HL-60/S4 treated with phorbol 12-myristate 13-acetate at 8.2 ng/mL for 4 days and 3 days (cell line): ENCODE measurements around the gene ANP32E.
"Not testable (repeated sequence)": the region's sequence is repeated elsewhere in the genome, so short reads cannot be mapped to it uniquely, and the experiment has no call there.

ENCODE experiments used
- in situ Hi-C: fragments of 300-500 bp; cut with MboI; formaldehyde crosslinking; loops from 2 replicates; pipeline ENCODE4 v1.15.0; 2022; ENCODE audit warnings: low sequenced_read_pairs

The ANP32E gene

DNA sequence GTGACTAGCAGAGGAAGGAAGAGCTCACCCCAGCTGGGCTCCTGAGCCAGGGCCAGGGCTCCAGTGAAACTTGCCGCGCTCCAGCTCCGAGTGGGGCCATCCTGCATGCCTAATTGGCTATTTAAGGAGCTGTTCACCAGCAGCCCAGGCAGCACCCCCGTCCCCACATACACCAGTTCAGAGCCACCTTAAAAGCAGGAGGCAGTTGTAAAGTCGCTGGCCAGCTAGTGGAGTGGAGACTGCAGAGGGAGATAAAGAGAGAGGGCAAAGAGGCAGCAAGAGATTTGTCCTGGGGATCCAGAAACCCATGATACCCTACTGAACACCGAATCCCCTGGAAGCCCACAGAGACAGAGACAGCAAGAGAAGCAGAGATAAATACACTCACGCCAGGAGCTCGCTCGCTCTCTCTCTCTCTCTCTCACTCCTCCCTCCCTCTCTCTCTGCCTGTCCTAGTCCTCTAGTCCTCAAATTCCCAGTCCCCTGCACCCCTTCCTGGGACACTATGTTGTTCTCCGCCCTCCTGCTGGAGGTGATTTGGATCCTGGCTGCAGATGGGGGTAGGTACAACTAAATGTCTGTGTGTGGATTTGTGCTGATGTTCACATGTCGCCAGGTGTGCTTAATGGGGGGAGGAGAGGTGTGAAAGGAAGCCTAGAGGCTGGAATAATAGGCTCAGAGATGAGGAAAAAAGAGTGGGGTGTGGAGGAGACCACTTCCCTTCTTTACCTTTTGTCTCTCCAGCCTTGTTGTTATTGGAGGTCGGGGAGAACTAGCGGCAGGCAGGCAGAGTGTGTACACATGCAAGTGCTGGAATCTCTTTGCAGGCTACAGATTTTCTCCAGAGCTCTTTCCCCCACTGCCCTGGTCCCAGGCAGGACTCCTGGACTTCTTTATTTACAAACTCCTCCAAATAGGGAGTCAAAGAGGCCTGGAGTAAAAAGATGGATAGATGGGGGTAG, 22.0 kb upstream of the ANP32E start, which contains the start of gene CA14:
Gene CA14, plus strand, starts transcription at position 151 of the 962 bp plus-strand sequence. Its CDS starts 355 bp downstream, at position 506.
- in situ Hi-C loops = loop anchor here (25.0 kb wide), 1 partner anchor 279 kb away; the partner anchor contains the start of gene ADAMTSL4

DNA sequence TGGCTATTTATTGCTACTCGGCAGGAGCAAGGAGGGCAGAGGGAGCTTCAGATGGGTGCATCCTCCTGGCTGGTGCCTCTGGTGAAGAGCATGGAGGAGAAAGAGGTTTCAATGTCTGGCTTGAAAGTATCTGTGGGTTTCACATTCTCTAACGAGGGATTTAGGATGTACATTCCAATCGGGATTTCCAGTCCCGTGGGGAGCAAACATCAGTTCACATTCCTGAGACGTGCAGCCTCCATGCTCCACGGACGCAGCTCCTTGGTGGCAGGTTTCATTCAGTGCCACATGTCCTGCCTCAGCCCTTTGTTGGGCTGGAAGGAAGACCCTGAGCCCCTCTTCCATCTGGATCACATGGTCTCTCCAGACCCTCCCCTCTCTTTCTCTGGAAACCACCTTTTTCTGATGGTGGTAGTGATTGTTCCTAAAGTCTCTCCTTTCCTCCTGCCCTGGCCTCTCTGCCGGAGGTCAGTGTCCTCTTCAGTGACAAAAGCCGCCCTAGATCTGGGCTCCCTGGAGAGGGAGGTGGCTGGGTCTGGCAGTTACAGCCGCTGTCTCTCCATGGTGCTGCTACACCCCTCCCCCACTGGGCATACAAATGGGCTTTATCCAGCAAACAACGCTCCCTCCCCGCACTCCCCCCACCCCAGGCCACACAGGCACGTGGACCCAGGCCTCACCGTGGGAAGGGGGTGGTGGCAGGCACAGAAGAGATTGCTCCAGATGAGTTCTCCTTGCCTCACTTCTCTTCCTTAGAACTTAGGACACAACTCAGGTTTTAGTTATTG, 20.8 kb upstream of the ANP32E start:
- in situ Hi-C loops = loop anchor here (25.0 kb wide), 1 partner anchor 281 kb away; the partner anchor contains the start of gene ADAMTSL4

DNA sequence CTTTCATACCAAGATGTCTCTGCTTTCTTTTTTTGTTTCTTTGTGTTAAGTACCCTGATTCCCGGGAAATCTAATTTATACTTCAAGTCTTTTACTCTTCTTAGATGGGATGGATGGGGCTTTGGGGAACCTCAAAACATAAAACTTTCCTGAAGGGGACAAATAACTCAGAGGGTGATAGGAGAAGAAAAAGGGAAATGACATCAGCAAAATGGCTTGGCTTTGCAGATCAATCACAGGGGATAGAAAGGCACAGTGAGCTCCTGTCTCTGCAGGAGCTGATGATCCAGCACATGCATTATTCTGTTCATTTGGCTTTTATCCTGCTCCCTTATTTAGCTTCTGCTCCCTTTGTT, 20.3 kb upstream of the ANP32E start:
- in situ Hi-C loops = loop anchor here (25.0 kb wide), 1 partner anchor 281 kb away; the partner anchor contains the start of gene ADAMTSL4

DNA sequence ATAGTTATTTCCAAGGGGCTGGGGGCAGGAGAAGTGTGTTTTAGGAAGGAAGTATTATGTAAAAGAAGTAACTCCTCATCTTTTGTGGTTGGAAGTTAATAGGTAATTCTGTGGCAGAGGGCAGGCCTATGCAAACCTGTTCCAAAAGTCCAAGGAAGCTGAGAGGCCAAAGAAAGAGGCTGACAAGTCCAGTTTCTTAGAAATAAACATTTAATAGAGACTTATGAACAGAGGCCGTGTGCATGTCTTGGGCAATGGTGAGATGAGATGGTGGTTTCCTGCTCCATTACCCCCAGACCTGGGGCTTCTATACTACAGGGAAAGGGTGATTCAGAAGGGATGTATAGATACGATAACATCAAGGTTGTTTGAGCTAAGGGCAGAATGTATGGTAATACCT, 14.0 kb upstream of the ANP32E start:
- in situ Hi-C loops = loop anchor here (25.0 kb wide), 1 partner anchor 287 kb away; the partner anchor contains the start of gene ADAMTSL4

DNA sequence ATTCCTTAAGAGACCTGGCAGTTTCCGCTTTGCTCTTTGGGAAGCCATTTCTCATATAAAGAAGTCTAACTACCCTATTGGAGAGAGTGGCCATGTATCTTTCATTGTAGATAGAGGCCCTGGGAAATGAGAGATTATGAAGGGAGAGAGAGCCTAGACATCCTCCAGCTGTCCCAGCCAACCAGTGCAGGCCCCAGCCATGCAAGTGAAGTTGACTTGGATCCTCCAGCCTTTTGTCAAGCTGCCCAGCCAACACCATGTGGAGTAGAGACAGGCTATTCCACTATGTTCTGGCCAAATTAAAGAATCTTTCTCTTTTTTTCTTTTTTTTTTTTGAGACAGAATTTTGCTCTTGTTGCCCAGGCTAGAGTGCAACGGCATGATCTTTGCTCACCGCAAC, 7.1 kb upstream of the ANP32E start:
- in situ Hi-C loops = no loop called here

DNA sequence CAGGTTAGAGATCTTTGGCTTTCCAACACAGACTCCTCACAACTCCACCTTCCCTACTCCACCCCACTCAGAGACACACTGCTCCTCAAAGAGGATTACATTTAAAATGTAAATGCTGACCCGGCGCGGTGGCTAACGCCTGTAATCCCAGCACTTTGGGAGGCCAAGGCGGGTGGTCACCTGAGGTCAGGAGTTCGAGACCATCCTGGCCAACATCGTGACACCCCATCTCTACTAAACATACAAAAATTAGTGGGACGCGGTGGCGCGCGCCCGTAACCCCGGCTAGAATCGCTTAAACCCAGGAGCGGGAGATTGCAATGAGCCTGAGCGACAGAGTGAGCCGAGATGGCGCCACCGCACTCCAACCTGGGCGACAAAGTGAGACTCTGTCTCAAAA, 1.8 kb upstream of the ANP32E start:
- in situ Hi-C loops = no loop called here

DNA sequence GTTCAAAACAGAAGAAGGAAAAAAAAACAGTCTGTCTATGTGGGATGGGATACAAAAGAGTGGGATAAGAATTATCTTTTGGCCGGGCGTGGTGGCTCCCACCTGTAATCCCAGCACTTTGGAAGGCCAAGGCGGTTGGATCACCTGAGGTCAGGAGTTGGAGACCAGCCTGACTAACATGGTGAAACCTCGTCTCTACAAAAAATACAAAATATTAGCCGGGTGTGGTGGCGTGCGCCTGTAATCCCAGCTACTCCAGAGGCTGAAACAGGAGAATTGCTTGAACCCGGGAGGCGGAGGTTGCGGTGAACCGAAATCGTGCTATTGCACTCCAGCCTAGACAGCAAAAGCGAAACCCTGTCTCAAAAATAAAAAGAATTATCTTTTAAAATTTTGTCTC, 1.3 kb upstream of the ANP32E start:
- in situ Hi-C loops = not testable (repeated sequence)

DNA sequence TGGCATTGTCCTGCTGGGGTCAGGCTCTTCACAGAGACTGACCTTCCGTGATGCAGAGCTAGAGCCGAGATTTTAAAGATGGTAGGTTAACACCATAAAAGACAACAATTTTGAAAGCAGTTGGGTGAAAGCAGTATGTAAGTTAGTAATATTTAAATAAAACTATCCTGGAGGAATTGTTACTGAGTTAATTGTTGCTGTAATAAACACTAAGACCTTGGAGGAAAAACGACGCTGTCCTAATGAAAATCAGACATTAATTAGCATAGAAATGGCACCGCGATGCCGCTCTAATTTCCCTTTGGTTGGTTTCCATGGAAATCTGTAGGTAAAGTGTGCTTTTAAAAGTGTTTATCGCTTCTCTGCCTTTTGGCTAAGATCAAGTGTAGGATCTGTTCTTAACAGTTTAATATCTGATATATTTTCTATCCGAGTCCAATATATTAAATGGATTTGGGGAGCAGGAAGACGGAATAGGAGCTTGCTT, 745 bp upstream of the ANP32E start:
- in situ Hi-C loops = no loop called here

DNA sequence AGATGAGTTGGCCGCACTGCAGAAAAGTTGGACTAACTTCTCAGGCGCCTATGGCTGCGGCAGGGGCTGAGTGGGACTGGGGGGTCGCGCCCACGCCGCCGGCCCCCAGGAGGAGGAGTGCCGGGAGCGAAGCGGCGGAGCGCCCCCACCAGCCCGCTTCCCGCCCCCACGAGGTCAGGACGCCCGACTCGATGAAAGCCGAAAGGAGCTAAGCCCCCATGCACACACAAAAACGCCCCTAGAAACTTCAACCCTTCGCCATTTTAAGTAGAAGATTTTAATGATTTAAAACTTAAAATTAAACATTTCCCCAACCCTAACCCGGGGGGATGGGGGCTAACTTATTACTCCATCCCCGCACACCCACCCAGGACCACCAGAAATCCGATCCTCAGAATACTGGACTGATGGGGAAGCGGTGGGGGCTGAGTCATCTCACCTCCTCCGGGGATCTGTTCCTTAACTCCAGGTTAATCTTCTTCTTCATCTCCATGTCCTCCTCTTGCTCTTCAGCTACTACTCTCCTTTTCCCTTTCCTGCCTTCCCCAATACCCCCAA, 539 bp downstream of the ANP32E start:
- in situ Hi-C loops = no loop called here

DNA sequence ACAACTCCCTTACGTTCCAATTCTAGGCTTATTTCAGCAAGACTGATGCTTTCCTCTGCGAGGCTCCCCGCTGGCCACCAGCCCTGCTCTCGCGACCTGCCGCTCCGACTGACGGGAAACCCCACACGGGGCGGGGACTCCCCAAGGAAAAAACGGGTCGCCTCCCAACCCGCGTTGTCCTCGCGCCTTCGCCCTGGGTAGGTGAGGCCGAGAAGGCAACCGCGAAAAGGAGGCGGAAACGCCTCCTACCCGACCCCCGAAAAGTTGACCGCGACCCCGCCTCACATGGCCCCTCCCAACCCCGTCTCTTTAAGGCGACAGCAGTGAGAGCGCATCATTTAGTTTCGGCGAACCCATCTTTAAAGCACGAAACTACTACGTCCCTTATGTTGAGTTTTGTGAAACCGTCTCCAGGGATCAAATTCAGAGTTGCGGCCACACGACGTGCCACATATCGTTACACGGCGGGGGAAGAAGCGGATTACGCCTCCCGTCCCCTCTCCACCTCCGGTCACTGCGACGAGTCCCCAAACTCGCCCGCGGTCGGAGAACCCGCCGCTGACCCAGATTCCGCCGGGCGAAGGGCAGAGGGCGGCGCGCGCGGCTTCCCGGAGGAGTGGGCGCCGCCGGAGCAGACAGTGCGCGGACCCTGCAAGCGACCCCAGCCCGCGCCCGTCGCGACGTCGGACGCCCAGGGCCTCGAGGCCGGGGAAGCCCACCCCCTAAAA, 1.2 kb downstream of the ANP32E start:
- in situ Hi-C loops = no loop called here

DNA sequence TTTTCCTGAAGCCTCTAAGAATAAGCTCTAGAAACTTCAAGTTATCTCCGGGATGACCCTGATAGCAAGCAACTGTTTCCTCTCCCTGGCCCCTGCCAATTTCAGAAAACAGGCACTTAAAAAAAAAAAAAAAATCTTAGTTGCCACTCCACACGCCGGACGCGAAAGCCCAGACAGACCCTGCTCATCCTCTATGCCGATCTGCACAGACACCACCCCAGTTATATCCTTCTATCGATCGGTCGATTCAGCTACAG, 1.7 kb downstream of the ANP32E start:
- in situ Hi-C loops = no loop called here

DNA sequence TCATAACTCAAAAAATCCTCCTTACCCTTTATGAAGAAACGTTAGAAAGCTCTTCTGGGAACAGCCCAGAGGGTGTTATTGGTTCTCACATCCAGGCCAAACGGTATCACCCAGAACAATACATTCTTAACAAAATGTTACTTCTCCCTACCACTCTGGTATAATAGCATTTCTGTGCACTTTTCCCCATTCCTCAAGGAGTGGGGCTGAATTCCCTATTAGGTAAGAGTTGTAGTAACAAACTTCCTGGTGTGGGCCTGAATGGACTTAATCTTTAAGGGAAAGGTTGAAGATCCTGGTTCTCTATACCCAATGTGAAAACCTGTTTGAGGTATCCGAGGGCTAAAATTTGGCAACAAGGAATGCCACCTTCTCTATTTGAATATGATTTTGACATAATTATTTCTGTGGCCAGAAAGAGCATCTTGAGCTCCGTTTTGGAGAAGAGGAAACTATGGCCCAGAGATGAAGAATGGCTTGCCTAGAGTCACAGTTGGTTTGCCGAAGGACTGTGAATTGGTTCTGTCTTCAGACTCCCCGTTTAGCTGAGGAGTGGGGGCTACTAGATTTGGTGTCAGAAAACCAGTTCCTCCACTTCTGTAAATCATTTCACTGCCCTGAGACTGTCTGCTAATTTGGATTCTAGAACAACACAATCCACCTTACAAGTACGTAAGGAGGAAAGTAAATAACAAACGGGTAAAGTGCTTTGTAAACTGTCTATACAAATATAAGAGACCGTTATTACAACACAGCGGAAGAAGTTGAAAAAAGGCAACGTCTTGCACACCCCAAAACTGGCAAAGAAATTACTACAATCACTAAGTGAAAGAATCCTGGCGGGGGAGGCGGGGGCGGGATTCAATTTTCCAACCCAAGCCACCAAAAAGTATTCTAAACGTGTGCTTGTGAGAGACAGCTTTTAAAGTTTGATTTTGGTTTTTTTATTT, 2.3 kb downstream of the ANP32E start:
- in situ Hi-C loops = no loop called here

DNA sequence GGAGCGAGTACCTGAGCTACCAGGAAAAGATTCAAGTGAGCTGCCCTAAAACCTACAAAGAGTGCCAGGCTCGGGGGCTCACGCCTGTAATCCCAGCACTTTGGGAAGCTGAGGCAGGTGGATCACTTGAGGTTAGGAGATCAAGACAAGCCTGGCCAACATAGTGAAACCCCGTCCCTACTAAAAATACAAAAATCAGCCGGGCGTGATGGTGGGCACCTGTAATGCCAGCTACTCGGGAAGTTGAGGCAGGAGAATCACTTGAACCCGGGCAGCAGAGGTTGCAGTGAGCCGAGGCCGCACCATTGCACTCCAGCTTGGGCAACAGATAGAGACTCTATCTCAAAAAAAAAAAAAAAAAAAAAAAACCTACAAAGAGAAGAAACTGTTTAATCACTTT, 3.0 kb downstream of the ANP32E start:
- in situ Hi-C loops = not testable (repeated sequence)

DNA sequence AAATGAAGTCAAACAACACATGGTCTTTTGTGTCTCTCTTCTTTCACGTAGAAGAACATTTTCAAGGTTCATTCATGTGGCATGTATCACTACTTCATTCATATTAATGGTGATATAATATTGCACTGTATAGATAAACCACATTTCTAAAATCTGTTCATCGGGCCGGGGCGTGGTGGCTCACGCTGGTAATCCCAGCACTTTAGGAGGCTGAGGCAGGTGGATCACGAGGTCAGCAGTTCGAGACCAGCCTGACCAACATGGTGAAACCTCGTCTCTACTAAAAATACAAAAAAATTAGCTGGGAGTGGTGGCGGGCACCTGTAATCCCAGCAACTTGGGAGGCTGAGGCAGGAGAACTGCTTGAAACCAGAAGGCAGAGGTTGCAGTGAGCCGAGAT, 7.7 kb downstream of the ANP32E start:
- in situ Hi-C loops = not testable (repeated sequence)

DNA sequence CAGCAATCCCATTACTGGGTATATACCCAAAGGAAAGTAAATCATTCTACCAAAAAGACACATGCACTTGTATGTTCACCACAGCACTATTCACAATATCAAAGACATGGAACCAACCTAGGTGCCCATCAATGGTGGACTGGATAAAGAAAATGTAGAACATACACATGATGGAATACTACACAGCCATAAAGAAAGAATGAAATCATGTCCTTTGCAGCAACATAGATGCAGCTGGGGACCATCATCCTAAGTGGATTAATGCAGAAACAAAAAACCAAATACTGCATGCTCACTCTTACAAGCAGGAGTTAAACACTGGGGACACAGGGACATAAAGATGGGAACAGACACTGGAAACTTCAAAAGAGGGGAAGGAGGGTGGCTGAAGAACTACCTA, 8.7 kb downstream of the ANP32E start:
- in situ Hi-C loops = no loop called here

DNA sequence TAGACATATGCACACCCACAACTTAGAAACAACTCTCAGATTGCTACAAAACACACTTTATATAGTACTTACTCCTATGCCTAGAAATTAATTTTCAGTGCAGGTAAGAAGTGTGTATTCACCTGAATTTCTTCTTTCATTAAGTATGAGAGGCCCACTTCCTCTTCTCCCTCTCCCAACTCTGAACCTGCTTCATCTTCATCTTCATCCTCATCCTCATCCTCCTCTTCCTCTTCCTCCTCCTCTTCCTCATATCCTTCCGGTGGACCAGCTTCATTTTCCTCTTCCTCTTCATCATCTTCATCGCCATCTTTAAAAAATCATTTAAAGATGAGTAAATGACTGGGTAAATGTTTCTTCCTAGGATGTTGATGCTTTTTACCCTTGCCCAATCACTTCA, 9.4 kb downstream of the ANP32E start:
- in situ Hi-C loops = no loop called here

DNA sequence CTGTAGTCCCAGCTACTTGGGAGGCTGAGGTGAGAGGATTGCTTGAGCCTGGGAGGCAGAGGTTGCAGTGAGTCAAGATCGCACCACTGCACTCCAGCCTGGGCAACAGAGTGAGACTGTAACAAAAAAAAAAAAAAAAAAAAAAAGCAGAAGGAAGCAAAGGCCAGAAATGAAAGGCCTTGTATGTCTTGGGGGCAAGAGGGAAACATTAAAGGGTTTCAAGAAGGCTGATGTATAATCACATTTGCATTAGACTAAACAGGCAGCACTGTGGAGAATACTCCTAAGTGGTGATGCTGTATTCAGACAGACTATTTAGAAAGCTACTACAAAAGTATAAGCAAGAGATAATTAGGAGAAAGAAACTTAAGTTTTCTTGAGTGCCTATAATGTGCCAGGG, 10.4 kb downstream of the ANP32E start:
- in situ Hi-C loops = no loop called here

DNA sequence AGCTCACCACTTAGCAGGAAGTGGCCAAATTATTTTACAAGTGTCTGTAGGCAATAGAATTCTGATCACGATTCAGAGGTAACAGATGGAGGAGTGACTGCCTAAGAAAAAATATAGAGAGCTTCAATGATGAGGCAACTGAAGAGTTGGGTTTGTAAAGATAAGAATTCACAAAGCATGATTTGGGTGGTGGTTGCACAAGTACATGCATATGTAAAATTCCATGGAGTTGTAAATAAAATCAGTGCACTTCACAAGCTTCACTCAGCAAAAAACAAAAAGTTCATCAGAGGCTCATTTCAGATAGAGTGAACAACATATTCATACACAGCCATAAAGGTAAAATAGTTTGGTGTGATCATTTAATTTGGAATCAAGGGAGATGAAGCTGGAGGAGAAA, 10.9 kb downstream of the ANP32E start:
- in situ Hi-C loops = no loop called here

DNA sequence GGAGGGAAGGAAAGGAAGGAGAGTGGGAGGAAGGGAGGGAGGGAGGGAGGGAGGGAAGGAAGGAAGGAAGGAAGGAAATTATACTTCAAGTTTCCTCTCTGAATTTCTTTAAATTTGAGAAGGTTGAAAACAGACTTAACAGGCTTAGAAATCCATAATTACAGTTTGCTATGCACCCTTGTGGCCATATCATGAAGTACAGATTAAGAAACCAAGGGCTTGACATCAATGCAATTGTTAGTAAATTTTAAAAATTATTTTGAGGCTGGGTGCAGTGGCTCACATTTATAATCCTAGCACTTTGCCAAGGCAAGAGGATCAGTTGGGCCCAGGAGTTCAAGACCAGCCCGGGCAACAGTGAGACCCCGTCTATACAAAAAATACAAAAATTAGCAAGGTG, 14.4 kb downstream of the ANP32E start:
- in situ Hi-C loops = no loop called here

DNA sequence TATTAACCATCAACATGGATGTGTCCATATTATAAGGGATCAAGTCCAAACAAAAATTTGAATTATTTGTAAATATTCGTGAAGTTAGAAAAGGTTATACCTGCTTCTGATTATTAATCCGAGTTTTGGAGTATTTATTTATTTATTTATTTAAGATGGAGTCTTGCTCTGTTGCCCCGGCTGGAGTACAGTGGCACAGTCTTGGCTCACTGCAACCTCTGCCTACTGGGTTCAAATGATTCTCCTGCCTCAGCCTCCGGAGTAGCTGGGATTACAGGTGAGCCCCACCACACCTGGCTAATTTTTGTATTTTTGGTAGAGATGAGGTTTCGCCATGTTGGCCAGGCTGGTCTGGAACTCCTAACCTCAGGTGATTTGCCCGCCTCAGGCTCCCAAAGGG, 20.1 kb downstream of the ANP32E start:
- in situ Hi-C loops = not testable (repeated sequence)
